Endothelial cell of umbilical vein (primary cell): ENCODE results near the gene JPH2. TPM values are rescaled to one million over a fixed set of nuclear protein-coding genes. Genes with fewer than 3 reads are reported as not detected.

ENCODE experiments used
- BruUV-seq: library from RNA; stranded (reverse); fragments of 400-500 nt; replicated peaks from 2 replicates; lab custom pipeline; 2021; lab: Mats Ljungman, UMichigan
- CTCF ChIA-PET: fragments of 300-600, 350-600 bp; sonication (Branson Sonifier 250); formaldehyde crosslinking; loops from one replicate; lab custom pipeline; 2021; ENCODE audit warnings: antibody characterized with exemption, inconsistent platforms; lab: Charles Lee
- POLR2A ChIA-PET: fragments of 300-600, 350-600 bp; sonication (Branson Sonifier 250); formaldehyde crosslinking; loops from one replicate; lab custom pipeline; 2021; ENCODE audit warnings: antibody characterized with exemption, inconsistent platforms; lab: Charles Lee
- DNase-seq: peaks from one replicate; pipeline ENCODE4 v3.0.0-alpha.2; 2011; ENCODE audit warnings: low read depth, low spot score
- FAIRE-seq: peaks from 2 replicates; lab custom pipeline; 2011; peaks lifted over from hg19 to GRCh38; lab: Jason Lieb, UNC
- H2AFZ ChIP-seq: 2 replicates; pipeline ENCODE4 v1.6.0; 2012; ENCODE audit warnings: low read depth, low read length, control low read depth, inconsistent platforms
- H3K27ac ChIP-seq: 2 replicates; pipeline ENCODE4 v1.5.1; 2011; ENCODE audit warnings: low read depth, mild to moderate bottlenecking, control low read depth, low read length, moderate library complexity; ENCODE audit not compliant: insufficient read depth
- H3K27me3 ChIP-seq, 2 experiments: 2 replicates each; pipeline versions ENCODE4 v1.6.0 to v1.6.1; 2011; ENCODE audit warnings: low read length in 2 of 2, mixed read lengths in 1 of 2; ENCODE audit not compliant: control insufficient read depth in 2 of 2, insufficient read depth in 2 of 2
- H3K36me3 ChIP-seq, 2 experiments: 2 replicates in 1 of 2; 3 replicates in 1 of 2; pipeline ENCODE4 v1.5.1; 2011; ENCODE audit warnings: low read length in 2 of 2, mild to moderate bottlenecking in 1 of 2, moderate library complexity in 1 of 2; ENCODE audit not compliant: control insufficient read depth in 2 of 2, insufficient read depth in 2 of 2; ENCODE audit errors: extremely low read depth in 1 of 2
- H3K4me1 ChIP-seq: 3 replicates; pipeline ENCODE4 v1.5.1; 2011; ENCODE audit warnings: mild to moderate bottlenecking, low read length; ENCODE audit not compliant: control insufficient read depth, insufficient read depth; ENCODE audit errors: extremely low read depth
- H3K4me2 ChIP-seq: 2 replicates; pipeline ENCODE4 v1.6.1; 2011; ENCODE audit warnings: low read length, control low read depth, mixed read lengths; ENCODE audit not compliant: insufficient read depth
- H3K4me3 ChIP-seq, 3 experiments: fragments of 200-600 bp in 1 of 3; sonication (generic), shearing (Covaris generic) in 1 of 3; replicated peaks in 1 of 3; 2 replicates each; pipeline ENCODE4 v1.5.1; 2011 to 2016; ENCODE audit warnings: control low read depth in 3 of 3, low read length in 3 of 3, mild to moderate bottlenecking in 2 of 3, inconsistent platforms in 1 of 3, low read depth in 1 of 3, moderate library complexity in 1 of 3; ENCODE audit not compliant: insufficient read depth in 1 of 3
- H3K79me2 ChIP-seq: 2 replicates; pipeline ENCODE4 v1.6.0; 2012; ENCODE audit warnings: low read length, inconsistent platforms; ENCODE audit not compliant: control insufficient read depth, insufficient read depth
- H3K9ac ChIP-seq: replicated peaks from 2 replicates; pipeline ENCODE3; 2011; ENCODE audit warnings: low read length, control low read depth; ENCODE audit not compliant: insufficient read depth; ENCODE audit errors: extremely low read depth
- H3K9me1 ChIP-seq: replicated peaks from 3 replicates; pipeline ENCODE4 v1.6.0; 2011; ENCODE audit warnings: mild to moderate bottlenecking, low read length; ENCODE audit not compliant: control insufficient read depth, insufficient read depth; ENCODE audit errors: extremely low read depth
- H3K9me3 ChIP-seq: replicated peaks from 2 replicates; pipeline ENCODE4 v1.5.1; 2012; ENCODE audit warnings: low read length, inconsistent platforms; ENCODE audit not compliant: control insufficient read depth, insufficient read depth
- H4K20me1 ChIP-seq: replicated peaks from 2 replicates; pipeline ENCODE3; 2011; ENCODE audit warnings: mild to moderate bottlenecking, low read length; ENCODE audit not compliant: control insufficient read depth, insufficient read depth; ENCODE audit errors: extremely low read depth
- CTCF ChIP-seq, 2 donors: IDR thresholded peaks; 1 replicate in 1 of 2; 2 replicates in 1 of 2; pipeline ENCODE4 v1.5.1; 2011; ENCODE audit warnings: low read length in 2 of 2, mild to moderate bottlenecking in 2 of 2, moderate library complexity in 2 of 2, control low read depth in 1 of 2, inconsistent platforms in 1 of 2, low read depth in 1 of 2; ENCODE audit not compliant: insufficient read depth in 1 of 2; ENCODE audit errors: extremely low read depth in 1 of 2
- EZH2 ChIP-seq: IDR thresholded peaks from 2 replicates; pipeline ENCODE4 v1.6.1; 2012; ENCODE audit warnings: borderline replicate concordance, low read depth, mild to moderate bottlenecking, moderate library complexity, low read length, inconsistent platforms; ENCODE audit not compliant: severe bottlenecking
- FOS ChIP-seq: IDR thresholded peaks from 2 replicates; pipeline ENCODE4 v1.6.1; 2011; ENCODE audit warnings: mild to moderate bottlenecking, low read length, moderate library complexity, borderline replicate concordance; ENCODE audit not compliant: insufficient read depth
- GATA2 ChIP-seq: IDR thresholded peaks from 2 replicates; pipeline ENCODE4 v1.7.0; 2011; ENCODE audit warnings: low read depth, mild to moderate bottlenecking, moderate library complexity, mixed read lengths, low read length; ENCODE audit not compliant: insufficient read length, insufficient read depth
- JUN ChIP-seq: IDR thresholded peaks from 2 replicates; pipeline ENCODE4 v1.6.1; 2011; ENCODE audit warnings: borderline replicate concordance, low read depth; ENCODE audit not compliant: insufficient read length, insufficient read depth
- MAX ChIP-seq: IDR thresholded peaks from 2 replicates; pipeline ENCODE4 v1.6.1; 2011; ENCODE audit not compliant: insufficient read depth, insufficient read length
- MYC ChIP-seq: IDR thresholded peaks from one replicate; pipeline ENCODE4 v1.6.1; 2011; ENCODE audit warnings: mild to moderate bottlenecking, low read depth, low read length
- POLR2A ChIP-seq: IDR thresholded peaks from 2 replicates; pipeline ENCODE4 v1.6.1; 2012; ENCODE audit warnings: low read depth, mild to moderate bottlenecking, control low read depth, low read length
- POLR2AphosphoS5 ChIP-seq: IDR thresholded peaks from 2 replicates; pipeline ENCODE4 v1.6.1; 2012; ENCODE audit warnings: low read depth, mild to moderate bottlenecking, control low read depth, low read length, moderate library complexity; ENCODE audit not compliant: insufficient read depth
- dilution Hi-C: fragments of 300-500 bp; cut with MboI; formaldehyde crosslinking; loops from one replicate; pipeline ENCODE4 v1.15.0; 2019; ENCODE audit warnings: low sequenced_read_pairs; ENCODE audit not compliant: extremely low pct_ligation_motif_present
- intact Hi-C: fragments of 100-400 bp; cut with micrococcal nuclease; formaldehyde crosslinking; loops from one replicate; pipeline ENCODE4 v1.10.0; 2022
- polyA plus RNA-seq, 4 experiments: library from polyadenylated mRNA; depleted of rRNA in 3 of 4; stranded (reverse) in 3 of 4; unstranded in 1 of 4; fragments of >200 nt; gene quantifications; 2 replicates each; pipeline versions ENCODE4 v1.2.1 to v1.2.3, GENCODE V29; 2011 to 2012; ENCODE audit warnings: missing spikeins in 1 of 4
- total RNA-seq: library from RNA; stranded (reverse); gene quantifications from 2 replicates; pipeline ENCODE4 v1.2.3, GENCODE V29; 2021

Gene JPH2
- total and polyA plus RNA-seq, 2 donors (not counting 3 experiments of a cell fraction or from before 2014, with no cell fraction given), result not detected

DNA sequence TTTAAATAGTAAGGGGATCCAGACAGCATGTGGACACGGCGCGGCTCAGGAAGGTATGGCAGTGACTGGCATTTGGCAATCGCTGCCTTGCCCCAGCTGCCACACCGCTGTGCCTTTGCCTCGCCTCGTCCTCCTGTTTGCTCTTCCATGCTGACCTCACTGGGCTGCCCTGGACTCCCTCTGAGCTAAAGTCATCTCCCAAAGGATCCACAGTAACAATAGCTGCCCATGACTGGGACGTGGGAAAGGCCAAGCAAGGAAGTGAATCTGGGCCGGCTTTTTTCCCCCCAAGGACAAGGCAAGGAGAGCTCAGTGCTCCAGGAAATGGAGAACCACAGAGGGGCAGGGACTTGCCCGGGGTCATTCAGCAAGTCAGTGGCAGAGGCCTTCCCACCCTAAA is 48.1 kb downstream of the JPH2 start:
- no peaks in the 10 kb centered on the region for H3K36me3 ChIP-seq
- no peak overlapping the region for H3K4me2 ChIP-seq
- H3K9me3 ChIP-seq, result no peaks in the 10 kb centered on the region
- no peak for FAIRE-seq
- H3K27ac ChIP-seq, result no peak overlapping the region
- ChIA-PET CTCF (interaction anchor here (1.0 kb wide), 1 partner anchor 51 kb away, joined by 5 read pairs; no protein-coding TSS in a partner anchor), POLR2A (no interaction called here)
- H3K79me2 ChIP-seq, result no peaks in the 10 kb centered on the region
- intact Hi-C loops (no loop called here), dilution Hi-C loops (no loop called here)
- no peaks in the 10 kb centered on the region for H4K20me1 ChIP-seq
- DNase-seq, result no peak
- H2AFZ ChIP-seq, result no peak overlapping the region
- peaks cover 5% of the 10 kb centered on the region in 2 experiments for H3K27me3 ChIP-seq
- no peak overlapping the region for H3K9ac ChIP-seq
- H3K9me1 ChIP-seq, result no peaks in the 10 kb centered on the region
- no TSS peak for BruUV-seq
- no peaks in the 10 kb centered on the region for H3K4me1 ChIP-seq
- no peak overlapping the region for H3K4me3 ChIP-seq
- no peak for TF ChIP-seq CTCF (IDR thresholded peaks at IDR 0.05; ENCODE audit: extremely low read depth in 1 of 2, insufficient read depth in 1 of 2, low read depth in 1 of 2, low read length in 2 of 2)
- no peak for TF ChIP-seq EZH2
- no peak for TF ChIP-seq POLR2A
- no peak for TF ChIP-seq MAX
- no peak for TF ChIP-seq FOS
- TF ChIP-seq GATA2, result no peak
- no peak for TF ChIP-seq JUN
- no peak for TF ChIP-seq MYC
- TF ChIP-seq POLR2AphosphoS5, result no peak
